HL-60 (cell line): ENCODE results near the gene POLE4.

ENCODE experiments used
- DNase-seq, 2 experiments: peaks; one replicate each; pipeline ENCODE4 v3.0.0-alpha.2; 2010 to 2020; ENCODE audit warnings: low read depth in 1 of 2, low spot score in 1 of 2
- H3K27ac ChIP-seq: fragments of 250-450 bp; sonication (Bioruptor Pico); replicated peaks from 2 replicates; pipeline ENCODE4 v1.5.1; 2020; ENCODE audit warnings: mild to moderate bottlenecking, moderate library complexity
- H3K27me3 ChIP-seq: fragments of 250-450 bp; sonication (Bioruptor Pico); 2 replicates; pipeline ENCODE4 v1.5.1; 2021; ENCODE audit warnings: mild to moderate bottlenecking, moderate library complexity; ENCODE audit not compliant: insufficient read depth, poor library complexity, severe bottlenecking
- H3K4me3 ChIP-seq: replicated peaks from 2 replicates; pipeline ENCODE4 v1.5.1; 2011; ENCODE audit warnings: mild to moderate bottlenecking, control low read depth, low read length; ENCODE audit not compliant: insufficient read depth
- GABPA ChIP-seq: IDR thresholded peaks from 2 replicates; pipeline ENCODE4 v1.6.1; 2012; ENCODE audit warnings: low read depth
- POLR2AphosphoS5 ChIP-seq: IDR thresholded peaks from 2 replicates; pipeline ENCODE4 v1.6.1; 2012; ENCODE audit warnings: low read depth
- REST ChIP-seq: IDR thresholded peaks from 2 replicates; pipeline ENCODE4 v1.6.1; 2012; ENCODE audit warnings: low read depth; ENCODE audit not compliant: insufficient replicate concordance
- SPI1 ChIP-seq: IDR thresholded peaks from 2 replicates; pipeline ENCODE4 v1.6.1; 2012; ENCODE audit warnings: low read depth, mild to moderate bottlenecking, borderline replicate concordance
- TF ChIP-seq, protein P1 (sequence below): IDR thresholded peaks from one replicate; pipeline ENCODE4 v1.5.1; 2011; ENCODE audit warnings: low read length, control low read depth, inconsistent platforms; ENCODE audit not compliant: insufficient read depth

POLE4 gene

GRCh38 chr2:74991977-74992376 lies 33.5 kb downstream of the POLE4 start:
- Histone ChIP-seq H3K4me3 (no peak overlapping the region), H3K27ac (no peak overlapping the region), H3K27me3 (no peaks in the 10 kb centered on the region)
- no peak for DNase-seq
- TF ChIP-seq POLR2AphosphoS5 (no peak), SPI1 (no peak), REST (no peak), GABPA (no peak)
- TF ChIP-seq, protein P1, sequence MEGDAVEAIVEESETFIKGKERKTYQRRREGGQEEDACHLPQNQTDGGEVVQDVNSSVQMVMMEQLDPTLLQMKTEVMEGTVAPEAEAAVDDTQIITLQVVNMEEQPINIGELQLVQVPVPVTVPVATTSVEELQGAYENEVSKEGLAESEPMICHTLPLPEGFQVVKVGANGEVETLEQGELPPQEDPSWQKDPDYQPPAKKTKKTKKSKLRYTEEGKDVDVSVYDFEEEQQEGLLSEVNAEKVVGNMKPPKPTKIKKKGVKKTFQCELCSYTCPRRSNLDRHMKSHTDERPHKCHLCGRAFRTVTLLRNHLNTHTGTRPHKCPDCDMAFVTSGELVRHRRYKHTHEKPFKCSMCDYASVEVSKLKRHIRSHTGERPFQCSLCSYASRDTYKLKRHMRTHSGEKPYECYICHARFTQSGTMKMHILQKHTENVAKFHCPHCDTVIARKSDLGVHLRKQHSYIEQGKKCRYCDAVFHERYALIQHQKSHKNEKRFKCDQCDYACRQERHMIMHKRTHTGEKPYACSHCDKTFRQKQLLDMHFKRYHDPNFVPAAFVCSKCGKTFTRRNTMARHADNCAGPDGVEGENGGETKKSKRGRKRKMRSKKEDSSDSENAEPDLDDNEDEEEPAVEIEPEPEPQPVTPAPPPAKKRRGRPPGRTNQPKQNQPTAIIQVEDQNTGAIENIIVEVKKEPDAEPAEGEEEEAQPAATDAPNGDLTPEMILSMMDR: no peak

- TF ChIP-seq GABPA: no peak
- no peak for TF ChIP-seq SPI1
- TF ChIP-seq, protein P1: no peak
- no peak for TF ChIP-seq POLR2AphosphoS5
- TF ChIP-seq REST: no peak
- no peak overlapping the region for H3K4me3 ChIP-seq
- DNase-seq: no peak
- H3K27ac ChIP-seq: no peak overlapping the region
- H3K27me3 ChIP-seq: no peaks in the 10 kb centered on the region
Measured at GRCh38 chr2:74999468-74999867, 41.0 kb downstream of the POLE4 start.

GRCh38 chr2:75002007-75002406 lies 43.6 kb downstream of the POLE4 start:
- no peak for DNase-seq
- no peak for TF ChIP-seq REST
- TF ChIP-seq GABPA: no peak
- TF ChIP-seq, protein P1: no peak
- TF ChIP-seq SPI1: no peak
- TF ChIP-seq POLR2AphosphoS5: no peak
- H3K4me3 ChIP-seq: no peak overlapping the region

More at GRCh38 chr2:75002007-75002406, 43.6 kb downstream of the POLE4 start:
- no peak overlapping the region for H3K27ac ChIP-seq
- no peaks in the 10 kb centered on the region for H3K27me3 ChIP-seq
